ENCODE results near the gene PTGFR. TPM values are rescaled to one million over a fixed set of nuclear protein-coding genes. Genes with fewer than 3 reads are reported as not detected.

The PTGFR gene
- total and polyA plus RNA-seq, 2 of the 13 experiments (the other 11 are each of a cell fraction or from before 2014, with no cell fraction given), result not detected

GRCh38 chr1:78522136-78522535 lies 31.4 kb downstream of the PTGFR start (continued):
- no peak for TF ChIP-seq ZHX2 (IDR thresholded peaks at IDR 0.05; ENCODE audit: low read depth)
- no peak for TF ChIP-seq ZHX2 (CRISPR knock-in tag; IDR thresholded peaks at IDR 0.05; ENCODE audit: borderline replicate concordance)
- TF ChIP-seq POGZ (CRISPR knock-in tag; IDR thresholded peaks at IDR 0.05), result no peak
- TF ChIP-seq ELF1 (CRISPR knock-in tag; IDR thresholded peaks at IDR 0.05), result no peak
- no peak for TF ChIP-seq SRF (IDR thresholded peaks at IDR 0.05; ENCODE audit: low read depth, low read length)
- no peak for TF ChIP-seq SRY (CRISPR knock-in tag; IDR thresholded peaks at IDR 0.05)
- no peak for TF ChIP-seq SUZ12 (IDR thresholded peaks at IDR 0.05; ENCODE audit: low read depth, low read length)
- TF ChIP-seq NFAT5 (CRISPR knock-in tag; IDR thresholded peaks at IDR 0.05), result no peak

Measured in HepG2 (cell line).